NT2/D1 (cell line): ENCODE data around the gene DNAAF5.

Source experiments
- SUZ12 ChIP-seq: IDR thresholded peaks from 2 replicates; pipeline ENCODE4 v1.6.1; 2011; ENCODE audit not compliant: insufficient read length, insufficient read depth; ENCODE audit errors: extremely low read depth
- YY1 ChIP-seq: IDR thresholded peaks from 2 replicates; pipeline ENCODE4 v1.6.1; 2011; ENCODE audit not compliant: insufficient read length, insufficient read depth
- ZNF274 ChIP-seq: IDR thresholded peaks from 2 replicates; pipeline ENCODE4 v1.6.1; 2011; ENCODE audit warnings: mild to moderate bottlenecking, low read depth, low read length

- TF ChIP-seq YY1, result no peak
- TF ChIP-seq ZNF274, result no peak
- no peak for TF ChIP-seq SUZ12
Measured at GRCh38 chr7:760006-760405, 33.5 kb downstream of the DNAAF5 start.
